NCI-H2081 (cell line): Measurements from ENCODE around the gene SEC14L6.

Source experiments
- DNase-seq, 2 experiments: peaks; one replicate each; lab custom pipeline; 2025; lab: John Stamatoyannopoulos, UW

Gene SEC14L6

DNA sequence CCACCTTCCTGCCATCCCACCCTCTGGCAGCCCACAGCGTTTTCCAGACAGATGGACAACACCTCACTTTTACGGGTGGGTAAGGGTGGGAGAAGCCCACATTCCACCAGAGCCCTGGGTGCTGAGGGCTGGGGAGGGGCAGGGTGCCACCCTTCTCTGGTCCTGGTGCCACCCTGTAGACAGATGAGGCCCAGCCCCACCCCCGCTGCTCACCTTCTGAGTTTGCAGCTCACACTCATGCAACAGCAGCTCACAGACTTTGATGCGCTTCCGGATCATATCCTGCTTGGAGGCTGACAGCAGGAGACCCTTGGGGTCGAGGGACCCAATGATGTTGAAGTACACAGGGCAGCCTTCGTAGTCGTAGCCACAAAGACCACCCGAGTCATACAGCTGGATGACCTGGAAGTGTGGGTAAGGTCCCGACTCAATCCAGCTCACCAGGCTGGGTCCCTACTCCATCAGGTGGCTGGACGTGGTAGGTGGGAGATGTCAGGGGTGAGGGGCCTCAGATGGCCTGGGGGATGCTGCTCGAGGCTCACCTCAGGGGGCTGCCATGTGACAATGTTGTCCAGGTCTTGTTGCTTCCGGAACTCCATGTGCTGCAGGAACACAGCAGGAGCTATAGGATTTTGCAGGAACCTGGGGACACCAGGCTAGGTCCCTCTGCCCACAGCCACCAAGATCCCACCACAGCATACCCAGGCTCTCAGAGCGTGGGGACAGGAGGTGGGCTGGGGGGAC lies 51.3 kb downstream of the SEC14L6 start:
- DNase-seq: no peak

GRCh38 chr22:30492144-30492543 lies 54.4 kb downstream of the SEC14L6 start:
- no peak for DNase-seq

DNA sequence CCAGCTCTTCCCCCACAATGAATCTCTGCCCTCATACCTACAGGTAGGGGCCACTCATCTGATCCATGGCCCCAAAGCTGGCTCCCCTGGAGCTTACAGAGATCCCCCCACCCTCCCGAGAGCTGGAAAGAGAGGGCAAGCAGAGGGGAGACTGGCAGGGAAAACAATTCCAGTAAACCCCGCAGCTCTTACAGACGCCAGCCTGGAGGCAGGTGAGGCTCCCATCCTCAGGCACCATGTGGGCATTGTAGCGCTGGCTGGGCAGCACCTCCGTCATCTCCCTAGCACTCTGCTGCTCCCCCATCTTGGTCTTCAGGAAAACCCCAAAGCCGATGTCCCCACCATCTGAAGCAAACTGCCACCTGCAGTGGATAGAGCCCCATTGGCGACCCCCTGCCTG lies 55.2 kb downstream of the SEC14L6 start:
- DNase-seq: no peak

DNA sequence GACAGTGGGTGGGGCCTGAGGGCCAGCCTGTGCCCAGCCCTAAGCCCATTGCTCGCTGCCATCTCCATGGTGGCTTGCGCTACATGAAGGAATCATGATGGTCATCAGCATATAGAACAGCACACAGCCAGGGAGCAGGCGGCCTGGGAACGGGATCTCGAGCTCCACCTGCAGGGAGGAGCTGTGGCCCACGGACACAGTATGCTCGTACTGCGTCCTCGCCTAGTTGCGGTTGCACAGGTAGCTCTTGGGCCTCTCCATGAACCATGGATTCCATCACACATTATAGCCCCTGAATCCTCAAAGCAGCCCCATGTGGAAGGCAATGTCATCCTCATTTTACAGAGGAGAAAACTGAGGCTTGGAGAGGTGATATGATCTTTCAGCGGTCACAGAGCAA lies 56.1 kb downstream of the SEC14L6 start:
- DNase-seq: no peak

DNA sequence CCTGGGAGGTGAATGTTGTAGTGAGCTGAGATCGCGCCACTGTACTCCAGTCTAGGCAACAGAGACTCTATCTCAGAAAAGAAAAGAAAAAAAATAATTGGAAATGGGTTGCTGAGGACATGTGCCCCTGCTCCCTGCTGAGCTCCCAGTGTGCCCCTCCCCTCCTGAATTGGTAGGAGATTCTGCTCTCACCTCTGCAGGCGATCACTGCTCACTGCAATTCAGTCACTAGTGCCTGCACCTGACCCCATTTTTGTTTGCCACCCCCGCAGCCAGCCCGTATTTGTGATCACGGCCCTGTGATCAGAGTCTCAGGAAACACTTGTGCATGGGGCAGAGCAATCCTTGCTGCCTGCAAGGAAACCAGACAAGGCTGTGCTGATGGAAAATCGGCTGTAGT lies 58.4 kb downstream of the SEC14L6 start:
- DNase-seq: no peak

GRCh38 chr22:30486661-30487115 lies 59.9 kb downstream of the SEC14L6 start:
- no peak for DNase-seq

GRCh38 chr22:30486118-30486517 lies 60.4 kb downstream of the SEC14L6 start:
- DNase-seq: no peak

GRCh38 chr22:30485362-30485988 lies 61.1 kb downstream of the SEC14L6 start:
- peak in 1 of 2 experiments; percentile 6 for DNase-seq

GRCh38 chr22:30483169-30483568 lies 63.4 kb downstream of the SEC14L6 start:
- DNase-seq: no peak

DNA sequence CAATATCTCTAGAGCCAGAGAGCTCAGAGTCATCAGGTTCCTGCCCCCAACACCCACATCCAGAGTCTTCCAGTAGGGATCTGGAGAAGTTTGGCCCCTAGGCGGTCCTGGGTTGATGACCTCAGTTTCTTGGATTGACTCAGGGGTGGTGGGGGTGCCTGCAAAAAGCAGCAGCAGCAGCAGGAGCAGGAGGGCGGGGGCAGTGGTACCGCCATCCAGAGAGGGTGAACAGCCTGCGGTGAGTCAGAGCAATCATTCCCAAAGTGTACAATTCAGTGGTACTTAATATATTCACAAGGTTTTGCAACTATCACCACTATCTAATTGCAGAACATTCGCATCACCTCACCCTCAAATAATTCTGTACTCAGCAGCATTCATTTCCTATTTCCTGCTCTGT lies 64.8 kb downstream of the SEC14L6 start:
- no peak for DNase-seq

- DNase-seq: no peak
Measured at GRCh38 chr22:30479981-30480380, 66.6 kb downstream of the SEC14L6 start.

DNA sequence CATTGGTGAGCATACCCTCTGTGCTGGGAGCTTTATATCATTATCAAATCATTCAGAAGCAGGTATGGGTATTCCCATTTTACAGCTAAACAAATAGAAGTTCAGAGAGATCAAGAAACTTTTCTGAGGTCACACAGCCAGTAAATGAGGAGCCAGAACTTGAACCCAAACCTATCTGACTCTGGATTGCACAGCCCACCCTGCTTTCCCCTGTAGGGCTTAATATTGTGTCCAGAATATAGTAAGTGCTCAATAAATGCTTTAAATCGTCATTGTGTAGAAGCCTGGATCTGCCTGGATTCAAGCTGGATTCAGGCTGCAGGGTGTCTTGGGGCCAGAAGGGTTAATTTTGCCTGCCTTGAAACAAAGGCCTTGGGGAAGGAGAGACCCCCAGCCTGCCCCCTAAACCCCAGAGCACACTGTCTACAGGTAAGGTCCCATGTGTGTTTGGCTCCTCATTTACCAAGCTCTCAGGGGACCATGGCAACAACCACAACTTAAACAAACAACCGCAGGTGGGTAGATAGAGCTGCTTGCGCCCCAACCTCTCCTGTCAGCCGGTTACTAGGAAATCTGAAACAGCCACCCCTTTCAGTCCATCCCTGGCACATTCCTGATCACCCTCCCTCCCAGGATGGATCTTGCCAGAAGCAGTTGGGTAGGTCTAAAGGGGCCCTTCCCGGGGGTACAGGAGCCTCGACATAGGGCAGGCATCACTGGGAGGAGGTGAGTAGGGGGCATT lies 71.7 kb downstream of the SEC14L6 start:
- peak; percentile 26 to 37 for DNase-seq

DNA sequence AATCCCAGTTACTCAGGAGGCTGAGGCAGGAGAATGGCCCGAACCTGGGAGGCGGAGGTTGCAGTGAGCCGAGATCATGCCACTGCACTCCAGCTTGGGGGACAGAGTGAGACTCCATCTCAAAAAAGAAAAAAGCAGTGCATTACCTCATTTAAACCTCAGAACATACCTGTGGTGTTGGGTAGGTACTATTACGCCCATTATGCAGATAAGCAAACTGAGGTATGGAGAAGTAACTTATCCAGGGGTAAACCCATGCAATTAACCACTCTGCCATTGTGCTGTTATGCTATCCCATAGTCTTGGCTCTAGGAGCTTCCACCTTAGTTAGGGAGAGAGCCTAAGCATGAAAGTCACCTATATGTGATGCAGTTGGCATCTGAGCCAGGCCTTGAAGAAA lies 72.4 kb downstream of the SEC14L6 start:
- DNase-seq: no peak

GRCh38 chr22:30472994-30473720 lies 73.4 kb downstream of the SEC14L6 start:
- DNase-seq: no peak
